OCI-LY7 (cell line): Measurements from ENCODE around the gene SYT14. TPM values are rescaled to one million over a fixed set of nuclear protein-coding genes. Genes with fewer than 3 reads are reported as not detected.

Experiments used
- BruUV-seq: library from RNA; stranded (reverse); fragments of 400-500 nt; replicated peaks from 2 replicates; lab custom pipeline; 2021; lab: Mats Ljungman, UMichigan
- CTCF ChIA-PET: fragments of 300-600 bp; sonication (Branson Sonifier 250); formaldehyde crosslinking; loops from one replicate; lab custom pipeline; 2022; ENCODE audit warnings: antibody characterized with exemption; ENCODE audit not compliant: unreplicated experiment; lab: Charles Lee
- POLR2A ChIA-PET: fragments of 300-600 bp; sonication (Branson Sonifier 250); formaldehyde crosslinking; loops from one replicate; lab custom pipeline; 2022; ENCODE audit warnings: antibody characterized with exemption; lab: Charles Lee
- DNase-seq: peaks from one replicate; pipeline ENCODE4 v3.0.0-alpha.2; 2015; ENCODE audit warnings: low spot score
- H2AFZ ChIP-seq: fragments of 200-600 bp; sonication (generic), shearing (Covaris generic); 2 replicates; pipeline ENCODE4 v1.6.1; 2014; ENCODE audit warnings: mild to moderate bottlenecking, antibody characterized with exemption, low read length, moderate library complexity
- H3K27ac ChIP-seq: fragments of 200-600 bp; sonication (generic); 2 replicates; pipeline ENCODE4 v1.5.1; 2014; ENCODE audit warnings: mixed run types, low read depth, mild to moderate bottlenecking, moderate library complexity, low read length, inconsistent platforms; ENCODE audit not compliant: poor library complexity, severe bottlenecking
- H3K36me3 ChIP-seq: fragments of 200-600 bp; sonication (generic); 2 replicates; pipeline ENCODE4 v1.6.1; 2014; ENCODE audit warnings: mild to moderate bottlenecking, antibody characterized with exemption, low read length, moderate library complexity, mixed read lengths; ENCODE audit not compliant: insufficient read depth
- H3K4me1 ChIP-seq: fragments of 200-600 bp; sonication (generic); 2 replicates; pipeline ENCODE4 v1.5.1; 2014; ENCODE audit warnings: mild to moderate bottlenecking, low read length; ENCODE audit not compliant: insufficient read depth, poor library complexity, severe bottlenecking
- H3K4me2 ChIP-seq: fragments of 200-600 bp; sonication (generic); 2 replicates; pipeline ENCODE4 v1.6.1; 2014; ENCODE audit warnings: mild to moderate bottlenecking, low read length
- H3K4me3 ChIP-seq: fragments of 200-600 bp; sonication (generic); 2 replicates; pipeline ENCODE4 v1.5.1; 2014; ENCODE audit warnings: mild to moderate bottlenecking, low read depth, low read length; ENCODE audit not compliant: poor library complexity, severe bottlenecking
- H3K79me2 ChIP-seq: fragments of 200-600 bp; sonication (generic); 2 replicates; pipeline ENCODE4 v1.6.1; 2016; ENCODE audit warnings: low read depth, mild to moderate bottlenecking, low read length, moderate library complexity, mixed read lengths; ENCODE audit not compliant: insufficient read depth
- H3K9me2 ChIP-seq: fragments of 200-600 bp; sonication (generic); 2 replicates; pipeline ENCODE4 v1.6.1; 2016; ENCODE audit warnings: mild to moderate bottlenecking, low read length, mixed read lengths; ENCODE audit not compliant: insufficient read depth
- H3K9me3 ChIP-seq: fragments of 200-600 bp; sonication (generic); 2 replicates; pipeline ENCODE4 v1.6.1; 2014; ENCODE audit warnings: mild to moderate bottlenecking, mixed run types, low read length, mixed read lengths
- H4K20me1 ChIP-seq: fragments of 200-600 bp; sonication (generic); 2 replicates; pipeline ENCODE4 v1.6.1; 2014; ENCODE audit warnings: mild to moderate bottlenecking, antibody characterized with exemption, low read length, moderate library complexity, mixed read lengths; ENCODE audit not compliant: insufficient read depth
- EZH2phosphoT487 ChIP-seq: fragments of 200-600 bp; sonication (generic); IDR thresholded peaks from 2 replicates; pipeline ENCODE4 v1.6.1; 2018; ENCODE audit warnings: low read depth, borderline replicate concordance, mild to moderate bottlenecking, mixed run types, antibody characterized with exemption, low read length, moderate library complexity, mixed read lengths
- intact Hi-C: fragments of 100-400 bp; cut with micrococcal nuclease; formaldehyde crosslinking; loops from one replicate; pipeline ENCODE4 v1.10.0; 2022; ENCODE audit not compliant: unreplicated experiment
- total RNA-seq, 2 experiments: library from RNA; depleted of rRNA in 1 of 2; stranded (reverse); fragments of >200 nt in 1 of 2; shearing (Covaris generic) in 1 of 2; gene quantifications; 2 replicates each; pipeline ENCODE4 v1.2.3, GENCODE V29; 2014 to 2022
- TF ChIP-seq, protein P1 (sequence below): fragments of 200-600 bp; sonication (generic); conservative IDR thresholded peaks from 2 replicates; pipeline ENCODE4 v1.5.1; 2014; ENCODE audit warnings: mild to moderate bottlenecking, antibody characterized with exemption, low read length, moderate library complexity, mixed read lengths

The SYT14 gene
- total RNA-seq, 2 experiments from 2014 or later: not detected

DNA sequence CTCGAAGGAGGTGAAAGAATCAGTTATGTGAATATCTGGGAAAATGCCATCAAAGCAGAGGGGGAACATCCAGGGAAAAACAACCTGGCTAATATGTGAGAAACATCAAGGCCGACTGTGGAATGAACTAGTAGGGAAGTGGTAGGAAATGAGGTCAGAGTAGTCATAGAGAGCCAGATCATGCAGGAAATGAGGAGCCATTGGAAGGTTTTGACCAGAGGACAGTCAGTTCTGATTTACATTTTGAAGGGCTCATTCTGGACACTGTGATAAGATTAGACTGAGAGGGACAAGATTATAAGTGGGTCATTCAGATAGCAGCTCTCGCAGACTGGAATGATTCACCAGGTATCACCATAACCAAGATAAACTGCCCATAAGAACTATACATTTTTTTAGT, 63.7 kb downstream of the SYT14 start:
- H4K20me1 ChIP-seq: no peaks in the 10 kb centered on the region
- H3K27ac ChIP-seq: no peak overlapping the region
- no peak for DNase-seq
- ChIA-PET POLR2A (no interaction called here), CTCF (no interaction called here)
- H3K4me3 ChIP-seq: no peak overlapping the region
- H3K79me2 ChIP-seq: no peaks in the 10 kb centered on the region
- no peaks in the 10 kb centered on the region for H3K9me3 ChIP-seq
- no peaks in the 10 kb centered on the region for H3K9me2 ChIP-seq
- no TSS peak for BruUV-seq
- H3K36me3 ChIP-seq: no peaks in the 10 kb centered on the region
- no peak overlapping the region for H3K4me2 ChIP-seq
- H3K4me1 ChIP-seq: no peaks in the 10 kb centered on the region
- H2AFZ ChIP-seq: no peak overlapping the region
- intact Hi-C loops: no loop called here
- no peak for TF ChIP-seq EZH2phosphoT487
- TF ChIP-seq, protein P1, sequence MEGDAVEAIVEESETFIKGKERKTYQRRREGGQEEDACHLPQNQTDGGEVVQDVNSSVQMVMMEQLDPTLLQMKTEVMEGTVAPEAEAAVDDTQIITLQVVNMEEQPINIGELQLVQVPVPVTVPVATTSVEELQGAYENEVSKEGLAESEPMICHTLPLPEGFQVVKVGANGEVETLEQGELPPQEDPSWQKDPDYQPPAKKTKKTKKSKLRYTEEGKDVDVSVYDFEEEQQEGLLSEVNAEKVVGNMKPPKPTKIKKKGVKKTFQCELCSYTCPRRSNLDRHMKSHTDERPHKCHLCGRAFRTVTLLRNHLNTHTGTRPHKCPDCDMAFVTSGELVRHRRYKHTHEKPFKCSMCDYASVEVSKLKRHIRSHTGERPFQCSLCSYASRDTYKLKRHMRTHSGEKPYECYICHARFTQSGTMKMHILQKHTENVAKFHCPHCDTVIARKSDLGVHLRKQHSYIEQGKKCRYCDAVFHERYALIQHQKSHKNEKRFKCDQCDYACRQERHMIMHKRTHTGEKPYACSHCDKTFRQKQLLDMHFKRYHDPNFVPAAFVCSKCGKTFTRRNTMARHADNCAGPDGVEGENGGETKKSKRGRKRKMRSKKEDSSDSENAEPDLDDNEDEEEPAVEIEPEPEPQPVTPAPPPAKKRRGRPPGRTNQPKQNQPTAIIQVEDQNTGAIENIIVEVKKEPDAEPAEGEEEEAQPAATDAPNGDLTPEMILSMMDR: no peak

DNA sequence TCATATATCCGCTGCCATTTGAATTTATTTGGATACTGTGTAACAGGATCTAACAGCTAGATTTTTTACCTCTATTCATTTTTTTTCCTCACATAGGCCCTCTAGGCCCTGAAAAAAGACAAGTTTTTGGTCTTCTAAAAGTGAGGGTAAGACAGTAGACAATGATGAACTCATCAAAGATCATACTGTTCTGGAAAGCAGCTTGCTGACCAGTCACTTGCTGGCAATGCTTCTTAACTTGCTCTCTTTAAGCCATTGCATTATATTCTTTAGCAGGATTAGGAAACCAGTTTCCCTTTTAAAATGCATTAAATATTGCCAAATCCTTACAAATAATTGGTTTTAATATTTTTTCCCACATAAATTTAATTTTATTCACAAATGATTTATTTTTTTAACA, 65.5 kb downstream of the SYT14 start:
- Histone ChIP-seq H3K79me2 (no peaks in the 10 kb centered on the region), H3K4me1 (no peaks in the 10 kb centered on the region), H3K9me3 (no peaks in the 10 kb centered on the region), H3K9me2 (no peaks in the 10 kb centered on the region), H3K4me3 (no peak overlapping the region), H4K20me1 (no peaks in the 10 kb centered on the region), H2AFZ (no peak overlapping the region), H3K27ac (no peak overlapping the region), H3K36me3 (no peaks in the 10 kb centered on the region), H3K4me2 (no peak overlapping the region)
- ChIA-PET CTCF (no interaction called here), POLR2A (no interaction called here)
- BruUV-seq: no TSS peak
- no peak for TF ChIP-seq EZH2phosphoT487
- TF ChIP-seq, protein P1: no peak
- DNase-seq: no peak
- intact Hi-C loops: no loop called here

DNA sequence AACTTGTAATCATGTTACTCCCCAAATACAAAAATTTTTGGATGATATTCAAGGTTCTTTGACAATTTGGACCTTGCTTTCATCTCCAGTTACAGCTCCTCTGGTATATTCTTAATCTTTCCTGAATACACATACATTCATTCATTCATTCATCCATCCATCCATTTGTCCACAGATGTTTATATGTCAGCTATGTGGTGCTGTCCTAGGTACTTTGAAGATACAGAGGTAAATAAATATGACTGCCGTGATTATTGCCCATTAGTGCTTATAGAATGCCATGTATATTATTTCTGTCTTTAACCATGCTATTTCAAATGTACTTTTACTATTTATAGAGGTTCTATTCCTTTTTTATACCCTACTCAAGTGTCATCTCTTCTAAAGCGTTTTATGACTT, 72.1 kb downstream of the SYT14 start:
- intact Hi-C loops: no loop called here
- H3K9me2 ChIP-seq: no peaks in the 10 kb centered on the region
- no peak overlapping the region for H3K4me3 ChIP-seq
- H3K4me1 ChIP-seq: no peaks in the 10 kb centered on the region
- TF ChIP-seq, protein P1: no peak
- no peak for TF ChIP-seq EZH2phosphoT487
- no peak overlapping the region for H2AFZ ChIP-seq
- H3K27ac ChIP-seq: no peak overlapping the region
- no peaks in the 10 kb centered on the region for H4K20me1 ChIP-seq
- H3K4me2 ChIP-seq: no peak overlapping the region
- no peak for DNase-seq
- H3K9me3 ChIP-seq: no peaks in the 10 kb centered on the region
- ChIA-PET POLR2A (no interaction called here), CTCF (no interaction called here)
- BruUV-seq: no TSS peak
- no peaks in the 10 kb centered on the region for H3K36me3 ChIP-seq
- H3K79me2 ChIP-seq: no peaks in the 10 kb centered on the region
